KMS-11 (cell line): ENCODE data around the gene MYEF2.

ENCODE experiments used
- H2AFZ ChIP-seq: fragments of 200-600 bp; sonication (generic); 2 replicates; pipeline ENCODE4 v1.6.1; 2016; ENCODE audit warnings: antibody characterized with exemption, mixed run types, low read depth
- H3K27ac ChIP-seq: fragments of 200-600 bp; sonication (generic); 2 replicates; pipeline ENCODE4 v1.6.1; 2016; ENCODE audit warnings: mild to moderate bottlenecking, mixed run types
- H3K27me3 ChIP-seq: fragments of 200-600 bp; sonication (generic); 2 replicates; pipeline ENCODE4 v1.6.1; 2017; ENCODE audit warnings: mild to moderate bottlenecking, low read depth, mixed run types, moderate library complexity; ENCODE audit not compliant: insufficient read depth
- H3K36me3 ChIP-seq: fragments of 200-600 bp; sonication (generic); 2 replicates; pipeline ENCODE4 v1.6.1; 2017; ENCODE audit warnings: mild to moderate bottlenecking, mixed run types; ENCODE audit not compliant: insufficient read depth
- H3K4me1 ChIP-seq: fragments of 200-600 bp; sonication (generic); 2 replicates; pipeline ENCODE4 v1.6.1; 2016; ENCODE audit warnings: mild to moderate bottlenecking, low read depth, mixed run types; ENCODE audit not compliant: poor library complexity, severe bottlenecking
- H3K4me2 ChIP-seq: fragments of 200-600 bp; sonication (generic); 2 replicates; pipeline ENCODE4 v1.7.0; 2016; ENCODE audit warnings: mild to moderate bottlenecking, mixed run types
- H3K4me3 ChIP-seq: fragments of 200-600 bp; sonication (generic); IDR thresholded peaks from 2 replicates; pipeline ENCODE4 v1.6.1; 2017; ENCODE audit warnings: low read depth, low read length, mixed read lengths; ENCODE audit not compliant: insufficient read depth
- H3K79me2 ChIP-seq: fragments of 200-600 bp; sonication (generic); 2 replicates; pipeline ENCODE4 v1.6.1; 2016; ENCODE audit warnings: low read depth, mixed run types; ENCODE audit not compliant: insufficient read depth
- H3K9ac ChIP-seq: fragments of 200-600 bp; sonication (generic); 2 replicates; pipeline ENCODE4 v1.6.1; 2016; ENCODE audit warnings: mild to moderate bottlenecking, mixed run types
- H4K20me1 ChIP-seq: fragments of 200-600 bp; sonication (generic); 2 replicates; pipeline ENCODE4 v1.6.1; 2016; ENCODE audit warnings: mild to moderate bottlenecking, mixed run types; ENCODE audit not compliant: insufficient read depth
- CTCF ChIP-seq: fragments of 200-600 bp; sonication (generic); conservative IDR thresholded peaks from 2 replicates; pipeline ENCODE4 v1.6.1; 2017; ENCODE audit warnings: low read depth, mild to moderate bottlenecking, antibody characterized with exemption, low read length, moderate library complexity, mixed read lengths

Gene MYEF2

GRCh38 chr15:48190932-48191573 lies 13.0 kb upstream of the MYEF2 start:
- H4K20me1 ChIP-seq: no peaks in the 10 kb centered on the region
- H3K9ac ChIP-seq: no peak overlapping the region
- H3K4me1 ChIP-seq: no peaks in the 10 kb centered on the region
- H3K36me3 ChIP-seq: no peaks in the 10 kb centered on the region
- H3K27me3 ChIP-seq: no peaks in the 10 kb centered on the region
- H3K79me2 ChIP-seq: no peaks in the 10 kb centered on the region
- no peak overlapping the region for H3K4me2 ChIP-seq
- H3K27ac ChIP-seq: no peak overlapping the region
- no peak for TF ChIP-seq CTCF
- H2AFZ ChIP-seq: no peak overlapping the region
- no peak overlapping the region for H3K4me3 ChIP-seq

DNA sequence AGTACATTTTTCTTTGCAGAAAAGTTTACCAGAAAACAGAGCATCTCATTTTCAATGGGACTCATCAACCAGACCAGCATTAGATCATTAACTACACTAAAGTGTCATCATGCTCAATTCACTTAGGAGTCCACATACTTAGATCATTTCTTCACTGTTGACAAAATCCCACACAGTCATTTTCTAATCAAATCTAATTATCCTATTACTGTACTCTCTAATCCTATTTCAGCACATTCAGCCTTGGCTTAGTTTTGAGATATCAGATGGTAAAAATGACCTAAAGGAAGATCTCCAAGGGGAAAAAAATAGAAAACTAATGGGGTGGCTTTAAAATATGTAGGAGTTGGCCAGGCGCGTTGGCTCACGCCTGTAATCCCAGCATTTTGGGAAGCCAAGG lies 8.2 kb upstream of the MYEF2 start:
- Histone ChIP-seq H3K27ac (no peak overlapping the region), H3K4me2 (no peak overlapping the region), H3K27me3 (no peaks in the 10 kb centered on the region), H3K36me3 (no peaks in the 10 kb centered on the region), H3K9ac (no peak overlapping the region), H2AFZ (no peak overlapping the region), H3K4me1 (no peaks in the 10 kb centered on the region), H3K79me2 (no peaks in the 10 kb centered on the region), H4K20me1 (no peaks in the 10 kb centered on the region), H3K4me3 (no peak overlapping the region)
- TF ChIP-seq CTCF: no peak

DNA sequence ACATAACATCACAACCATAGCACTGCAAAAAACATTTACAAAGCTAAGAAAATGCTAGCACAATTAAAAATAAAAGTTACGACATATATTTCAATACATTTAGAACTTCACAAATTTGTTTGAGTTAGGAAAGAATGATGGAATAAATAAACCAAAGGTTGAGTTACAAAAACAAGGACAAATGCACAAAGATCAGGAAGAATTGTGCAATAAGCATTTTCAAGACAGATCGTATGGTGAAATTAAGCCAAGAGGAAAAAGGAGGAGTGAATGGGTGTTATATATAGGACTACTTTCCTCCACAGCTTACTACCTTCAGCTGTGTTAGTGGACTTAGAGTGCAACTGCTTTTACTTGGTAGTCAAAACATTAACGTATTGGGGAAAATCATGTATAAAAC lies 7.4 kb upstream of the MYEF2 start:
- no peak for TF ChIP-seq CTCF
- H3K4me1 ChIP-seq: no peaks in the 10 kb centered on the region
- no peaks in the 10 kb centered on the region for H3K36me3 ChIP-seq
- H3K4me3 ChIP-seq: no peak overlapping the region
- H3K27me3 ChIP-seq: no peaks in the 10 kb centered on the region
- no peak overlapping the region for H3K27ac ChIP-seq
- H3K4me2 ChIP-seq: no peak overlapping the region
- H3K79me2 ChIP-seq: no peaks in the 10 kb centered on the region
- no peaks in the 10 kb centered on the region for H4K20me1 ChIP-seq
- no peak overlapping the region for H2AFZ ChIP-seq
- H3K9ac ChIP-seq: no peak overlapping the region

DNA sequence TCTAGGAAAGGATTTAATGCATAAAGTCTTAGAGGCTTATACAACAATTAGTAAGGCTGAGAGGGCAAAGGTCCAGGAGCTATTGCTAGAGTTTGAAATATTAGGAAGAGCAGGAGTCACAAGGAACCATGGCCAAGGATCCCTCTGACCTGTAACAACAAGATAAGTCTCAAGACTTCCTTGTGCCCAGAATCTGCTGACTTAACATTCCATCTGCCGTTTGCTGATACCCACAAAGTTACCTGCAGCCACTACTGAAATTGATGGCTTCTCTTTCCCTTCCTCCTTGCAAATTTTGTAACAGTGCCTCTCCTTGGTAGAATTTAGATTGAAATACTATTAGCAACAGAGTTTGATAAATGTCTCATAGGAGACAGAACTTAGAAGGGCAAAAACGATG lies 4.7 kb upstream of the MYEF2 start:
- Histone ChIP-seq H3K27me3 (no peaks in the 10 kb centered on the region), H3K36me3 (no peaks in the 10 kb centered on the region), H3K9ac (no peak overlapping the region), H3K79me2 (no peaks in the 10 kb centered on the region), H3K4me3 (no peak overlapping the region), H2AFZ (peak overlapping the region; percentile 24; the same call in 1 of the 2 replicates), H4K20me1 (no peaks in the 10 kb centered on the region), H3K4me1 (peaks cover 5% of the 10 kb centered on the region), H3K27ac (no peak overlapping the region), H3K4me2 (peak overlapping the region; percentile 22; the same call in 1 of the 2 replicates)
- no peak for TF ChIP-seq CTCF
